Measurements from ENCODE around the gene PGGHG.

Gene PGGHG

DNA sequence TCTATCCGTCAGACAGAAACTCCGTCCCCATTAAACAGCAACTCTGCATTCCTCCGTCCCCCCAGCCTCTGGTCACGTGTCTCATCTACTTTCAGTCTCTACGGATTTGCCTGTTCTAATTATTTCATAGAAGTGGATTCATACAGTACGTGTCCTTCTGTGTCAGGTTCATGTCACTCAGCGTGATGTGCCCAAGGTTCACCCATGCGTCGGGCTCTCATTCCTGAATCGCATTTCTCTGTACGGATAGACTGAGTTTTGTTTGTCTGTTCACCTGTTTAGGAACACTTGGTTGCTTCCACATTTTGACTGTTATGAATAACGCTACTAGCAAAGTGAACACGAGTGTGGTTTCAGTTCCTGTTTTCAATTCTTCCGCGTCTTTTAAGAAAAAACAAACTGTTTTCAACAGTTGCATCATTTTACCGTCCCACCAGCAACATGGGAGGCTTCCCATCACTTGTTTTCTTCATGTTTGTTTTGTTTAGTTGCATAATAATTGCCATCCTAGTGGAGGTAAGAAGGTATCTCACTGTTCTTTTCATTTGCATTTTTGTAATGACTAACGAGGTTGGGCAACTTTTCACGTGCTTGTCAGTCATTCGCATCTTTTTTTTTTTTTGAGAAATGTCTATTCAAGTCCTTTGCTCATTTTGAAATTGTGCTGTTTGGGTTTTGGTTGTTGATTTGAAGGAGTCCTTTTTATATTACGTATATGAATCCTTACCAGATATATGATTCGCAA, 19.6 kb upstream of the PGGHG start:
- peak; percentile 89 for DNase-seq

GRCh38 chr11:270451-271318, 18.2 kb upstream of the PGGHG start:
- no peak for DNase-seq

- DNase-seq, result no peak
Measured at GRCh38 chr11:271319-271715, 17.6 kb upstream of the PGGHG start.

GRCh38 chr11:272195-272930, 16.6 kb upstream of the PGGHG start:
- DNase-seq, result no peak

GRCh38 chr11:272931-273198, 16.1 kb upstream of the PGGHG start:
- DNase-seq, result no peak

DNA sequence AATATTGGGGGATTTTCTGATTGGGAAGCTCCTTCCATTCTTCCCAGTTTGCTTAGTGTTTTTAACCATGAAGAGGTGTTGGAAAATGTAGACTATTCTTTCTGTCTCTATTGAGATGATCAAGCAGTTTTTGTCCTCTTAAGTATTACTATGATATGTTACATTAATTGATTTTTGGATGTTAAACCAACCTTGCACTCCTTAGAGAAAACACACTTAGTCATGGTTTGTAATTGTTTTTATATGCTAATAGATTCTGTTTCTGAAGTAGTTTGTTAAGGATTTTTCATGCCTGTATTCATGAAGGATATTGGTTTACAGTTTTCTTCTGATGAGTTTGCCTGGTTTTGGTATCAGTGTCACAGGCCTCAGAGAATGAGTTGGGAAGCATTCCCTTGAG, 12.7 kb upstream of the PGGHG start:
- DNase-seq, result no peak

DNA sequence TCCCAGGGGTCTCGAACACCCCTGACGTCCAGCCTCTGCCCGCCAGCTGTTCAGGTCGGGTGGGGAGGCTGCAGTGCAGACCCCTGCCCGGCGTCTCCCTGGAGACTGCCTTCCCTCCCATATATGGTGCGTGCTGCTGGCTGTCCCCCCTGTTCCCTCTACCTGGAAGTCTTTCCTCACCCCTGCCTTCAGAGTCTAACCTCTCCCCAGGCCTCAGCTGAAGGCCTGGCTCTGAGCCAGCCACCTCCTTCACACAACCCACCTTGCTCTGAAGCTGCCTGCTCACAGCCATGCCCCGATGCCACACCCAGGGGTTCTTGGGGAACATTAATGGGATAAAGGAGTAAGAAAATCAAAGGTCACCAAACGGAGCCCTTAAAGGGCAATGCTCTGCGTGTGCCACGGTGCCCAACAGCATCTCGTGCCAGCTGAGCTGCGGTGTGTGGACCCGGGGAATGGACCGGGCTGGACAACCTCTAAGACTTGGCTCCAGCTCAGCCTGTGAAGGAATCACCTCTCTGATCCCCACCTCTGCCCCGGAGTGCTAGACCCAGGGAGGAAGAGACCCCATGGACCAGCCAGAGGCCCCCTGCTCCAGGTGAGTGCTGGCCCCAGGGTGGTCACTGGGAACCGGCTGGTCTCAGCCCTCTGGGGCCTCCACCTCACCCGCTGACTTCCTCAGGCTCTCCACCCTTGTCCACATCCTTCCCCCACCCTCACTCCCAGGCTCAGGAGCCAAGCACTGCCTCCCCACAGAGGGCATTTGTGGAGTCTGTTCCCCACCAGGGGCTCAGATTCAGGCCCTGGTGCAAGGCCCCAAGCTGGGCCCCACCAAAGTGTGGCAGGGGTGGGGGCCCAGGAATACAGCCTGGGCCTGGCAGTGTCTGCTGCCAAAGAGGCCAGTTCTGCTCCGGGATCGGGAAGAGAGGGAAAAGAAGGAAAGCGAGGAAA, 10.7 kb upstream of the PGGHG start, which contains the start of gene NLRP6:
Gene NLRP6 (plus strand): TSS at position 407 of the 951 bp plus-strand sequence. CDS start 163 bp downstream, at position 570.
- DNase-seq, result no peak

DNA sequence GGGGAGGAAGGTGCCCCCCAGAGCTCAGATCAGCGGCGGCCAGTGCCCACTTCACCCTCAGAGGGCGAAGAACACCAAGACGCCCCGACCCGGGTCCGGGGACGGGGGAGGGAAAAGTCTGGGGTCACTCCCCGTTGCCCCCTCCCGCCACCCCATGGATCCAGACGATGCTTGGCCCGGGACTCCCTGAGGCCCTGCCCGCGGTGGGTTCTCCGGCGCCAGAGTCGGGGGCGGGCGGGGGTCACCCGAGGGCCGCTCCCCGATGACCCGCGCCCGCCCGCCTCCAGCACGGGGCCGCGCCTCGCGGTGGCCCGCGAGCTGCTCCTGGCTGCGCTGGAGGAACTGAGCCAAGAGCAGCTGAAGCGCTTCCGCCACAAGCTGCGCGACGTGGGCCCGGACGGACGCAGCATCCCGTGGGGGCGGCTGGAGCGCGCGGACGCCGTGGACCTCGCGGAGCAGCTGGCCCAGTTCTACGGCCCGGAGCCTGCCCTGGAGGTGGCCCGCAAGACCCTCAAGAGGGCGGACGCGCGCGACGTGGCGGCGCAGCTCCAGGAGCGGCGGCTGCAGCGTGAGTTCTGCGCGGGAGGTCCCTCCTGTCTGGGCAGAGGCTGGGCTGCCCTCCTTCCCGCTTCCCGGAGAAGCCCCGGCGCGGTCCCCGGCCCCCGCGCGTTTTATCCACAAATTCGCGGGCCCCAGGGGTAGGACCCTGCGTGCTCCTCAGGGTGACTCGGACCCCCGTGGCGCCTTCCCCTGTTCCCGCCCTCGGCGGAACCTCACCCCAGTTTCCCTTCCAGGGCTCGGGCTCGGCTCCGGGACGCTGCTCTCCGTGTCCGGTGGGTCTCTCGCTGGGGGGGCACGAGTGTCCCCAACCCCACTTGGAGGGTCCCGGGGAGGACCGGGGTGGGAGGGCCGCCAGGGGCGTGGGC, 9.6 kb upstream of the PGGHG start:
- DNase-seq, result no peak

DNA sequence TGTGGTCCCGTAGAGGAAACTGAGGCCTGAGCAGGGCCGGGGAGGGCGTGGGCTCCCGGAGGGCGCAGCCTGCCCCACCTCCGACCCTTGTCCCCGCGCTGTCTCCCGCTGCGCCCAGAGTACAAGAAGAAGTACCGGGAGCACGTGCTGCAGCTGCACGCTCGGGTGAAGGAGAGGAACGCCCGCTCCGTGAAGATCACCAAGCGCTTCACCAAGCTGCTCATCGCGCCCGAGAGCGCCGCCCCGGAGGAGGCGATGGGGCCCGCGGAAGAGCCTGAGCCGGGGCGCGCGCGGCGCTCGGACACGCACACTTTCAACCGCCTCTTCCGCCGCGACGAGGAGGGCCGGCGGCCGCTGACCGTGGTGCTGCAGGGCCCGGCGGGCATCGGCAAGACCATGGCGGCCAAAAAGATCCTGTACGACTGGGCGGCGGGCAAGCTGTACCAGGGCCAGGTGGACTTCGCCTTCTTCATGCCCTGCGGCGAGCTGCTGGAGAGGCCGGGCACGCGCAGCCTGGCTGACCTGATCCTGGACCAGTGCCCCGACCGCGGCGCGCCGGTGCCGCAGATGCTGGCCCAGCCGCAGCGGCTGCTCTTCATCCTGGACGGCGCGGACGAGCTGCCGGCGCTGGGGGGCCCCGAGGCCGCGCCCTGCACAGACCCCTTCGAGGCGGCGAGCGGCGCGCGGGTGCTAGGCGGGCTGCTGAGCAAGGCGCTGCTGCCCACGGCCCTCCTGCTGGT, 8.8 kb upstream of the PGGHG start:
- DNase-seq, result peak; percentile 45

- no peak for DNase-seq
Measured at GRCh38 chr11:280706-281485, 8.0 kb upstream of the PGGHG start.

DNA sequence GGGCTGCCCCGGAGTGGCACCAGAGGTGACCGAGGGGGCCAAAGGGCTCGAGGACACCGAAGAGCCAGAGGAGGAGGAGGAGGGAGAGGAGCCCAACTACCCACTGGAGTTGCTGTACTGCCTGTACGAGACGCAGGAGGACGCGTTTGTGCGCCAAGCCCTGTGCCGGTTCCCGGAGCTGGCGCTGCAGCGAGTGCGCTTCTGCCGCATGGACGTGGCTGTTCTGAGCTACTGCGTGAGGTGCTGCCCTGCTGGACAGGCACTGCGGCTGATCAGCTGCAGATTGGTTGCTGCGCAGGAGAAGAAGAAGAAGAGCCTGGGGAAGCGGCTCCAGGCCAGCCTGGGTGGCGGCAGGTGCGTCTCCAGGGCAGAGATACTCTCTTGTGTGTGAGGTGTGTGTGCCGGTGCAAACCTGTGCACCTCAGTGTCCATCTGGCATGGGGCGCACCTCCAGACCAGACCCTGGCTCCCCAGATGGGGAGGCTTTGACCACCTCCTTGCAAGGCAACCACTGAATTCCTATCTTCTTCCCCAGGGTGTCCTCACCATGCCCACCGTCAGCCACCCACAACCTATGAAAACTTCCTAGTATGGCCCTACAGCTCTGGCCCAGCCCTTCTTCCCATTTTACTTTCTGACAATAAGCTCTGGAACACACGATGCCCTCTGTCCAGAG, 7.3 kb upstream of the PGGHG start:
- DNase-seq, result no peak

- DNase-seq, result no peak
Measured at GRCh38 chr11:282171-282570, 6.8 kb upstream of the PGGHG start.

DNA sequence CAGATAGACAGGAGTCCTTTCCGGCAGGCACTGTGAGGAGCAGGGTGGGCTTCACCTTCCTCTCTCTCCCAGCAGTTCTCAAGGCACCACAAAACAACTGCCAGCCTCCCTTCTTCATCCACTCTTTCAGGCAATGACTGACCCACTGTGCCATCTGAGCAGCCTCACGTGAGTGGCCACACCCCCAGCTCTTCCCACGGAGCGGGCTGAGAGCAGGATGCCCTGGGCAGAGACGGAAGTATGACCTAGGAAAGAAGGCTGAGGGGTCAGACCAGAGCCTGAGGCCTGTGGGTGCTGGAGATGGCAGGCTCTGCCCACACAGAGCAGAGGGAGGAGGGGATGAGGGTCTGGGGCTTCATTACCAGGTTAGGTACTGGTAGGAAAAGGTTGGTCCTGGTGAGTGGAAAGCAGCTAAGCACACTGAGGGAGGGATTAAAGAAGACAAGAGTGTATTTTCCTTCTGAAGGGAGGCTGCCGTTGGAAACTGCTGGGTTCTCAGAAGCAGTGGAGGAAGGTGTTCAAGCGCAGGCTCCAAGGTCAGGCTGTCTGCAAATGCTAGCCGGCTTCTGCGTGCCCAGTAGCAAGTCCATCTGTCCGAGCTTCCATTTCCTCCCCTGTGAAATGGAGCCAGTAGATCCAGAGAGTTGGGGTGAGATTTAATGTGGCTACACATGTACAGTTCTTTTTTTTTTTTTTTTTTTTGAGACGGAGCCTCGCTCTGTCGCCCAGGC, 6.1 kb upstream of the PGGHG start:
- no peak for DNase-seq

GRCh38 chr11:283405-284104, 5.4 kb upstream of the PGGHG start:
- no peak for DNase-seq

DNA sequence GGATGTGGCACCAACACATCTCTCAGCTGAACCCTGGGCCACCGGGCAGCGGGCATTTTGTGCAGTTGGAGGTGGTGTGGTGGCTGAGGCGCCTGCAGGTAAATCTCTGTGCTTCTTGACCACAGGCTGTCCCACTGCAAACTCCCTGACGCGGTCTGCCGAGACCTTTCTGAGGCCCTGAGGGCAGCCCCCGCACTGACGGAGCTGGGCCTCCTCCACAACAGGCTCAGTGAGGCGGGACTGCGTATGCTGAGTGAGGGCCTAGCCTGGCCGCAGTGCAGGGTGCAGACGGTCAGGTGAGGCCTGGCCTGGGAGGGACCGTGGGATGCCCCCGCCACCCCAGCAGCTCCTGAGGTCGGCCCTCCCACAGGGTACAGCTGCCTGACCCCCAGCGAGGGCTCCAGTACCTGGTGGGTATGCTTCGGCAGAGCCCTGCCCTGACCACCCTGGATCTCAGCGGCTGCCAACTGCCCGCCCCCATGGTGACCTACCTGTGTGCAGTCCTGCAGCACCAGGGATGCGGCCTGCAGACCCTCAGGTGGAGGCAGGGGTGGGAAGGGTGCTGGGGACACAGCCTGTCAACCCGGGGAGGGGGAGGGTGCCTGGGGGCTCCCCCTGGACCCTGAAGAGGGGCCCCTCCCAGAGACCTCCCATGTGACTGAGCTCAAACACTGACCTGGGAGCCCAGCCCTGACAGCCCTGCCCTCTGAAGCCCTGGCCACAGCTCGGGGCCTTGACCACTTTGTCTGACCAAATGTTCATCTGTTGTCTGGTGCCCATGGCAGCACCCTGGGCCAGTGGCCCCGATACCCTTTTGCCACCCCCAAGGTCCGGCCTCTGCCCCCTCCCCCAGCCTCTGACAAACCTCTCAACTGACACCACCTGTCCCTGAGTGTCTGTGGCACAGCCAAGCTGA, 4.6 kb upstream of the PGGHG start:
- DNase-seq, result no peak

DNA sequence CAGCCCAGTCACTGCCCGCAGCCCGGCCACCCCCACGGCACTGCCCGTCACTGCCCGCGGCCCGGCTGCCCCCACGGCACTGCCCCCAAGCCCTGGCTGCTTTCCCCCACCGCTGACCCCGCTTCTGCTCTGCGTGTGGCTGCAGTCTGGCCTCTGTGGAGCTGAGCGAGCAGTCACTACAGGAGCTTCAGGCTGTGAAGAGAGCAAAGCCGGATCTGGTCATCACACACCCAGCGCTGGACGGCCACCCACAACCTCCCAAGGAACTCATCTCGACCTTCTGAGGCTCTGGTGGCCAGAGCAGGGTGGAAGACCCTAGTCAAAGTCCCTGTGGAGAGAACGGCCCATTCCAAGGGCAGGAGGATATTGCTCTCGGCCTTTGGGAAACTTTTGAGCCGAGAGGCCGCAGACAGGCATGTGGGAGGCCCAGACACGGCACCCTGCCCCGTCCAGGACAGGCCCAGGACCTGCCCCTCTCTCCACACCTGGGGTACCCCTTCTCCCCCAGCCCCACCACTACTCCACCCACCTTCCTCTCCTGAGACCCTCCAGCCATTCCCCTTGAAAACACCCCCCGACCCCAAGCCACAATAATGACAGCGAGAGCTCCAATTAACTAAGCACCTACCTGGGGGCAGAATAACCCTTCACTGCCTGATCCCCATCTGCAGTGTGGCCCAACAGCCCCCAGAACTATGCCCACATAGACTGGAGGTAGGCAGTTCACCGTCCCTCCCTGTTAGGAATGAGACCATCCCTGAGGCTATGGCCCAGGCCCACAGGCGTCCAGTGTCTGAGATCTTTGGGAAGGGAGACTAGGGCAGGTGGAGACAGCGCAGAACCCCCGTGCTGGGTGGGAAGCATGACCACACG, 3.7 kb upstream of the PGGHG start:
- DNase-seq, result no peak
